ENCODE data around the gene NELFA.

The NELFA gene
- 40.4 to 61.0 (median 49.9) reads per million in 4 experiments for total RNA-seq

- peak; percentile 90 for DNase-seq
These were observed at the start of gene NELFA for GRCh38 chr4:2008921-2009650. Gene NELFA, minus strand, starts transcription at chr4:2008974. Its CDS starts 15 bp downstream, at chr4:2008959.

GRCh38 chr4:2057382-2058065, 48.8 kb upstream of the NELFA start:
- no peak for DNase-seq

GRCh38 chr4:2054217-2054616, 45.4 kb upstream of the NELFA start:
- no peak for DNase-seq

- no peak for DNase-seq
These were observed 42.3 kb upstream of the NELFA start for GRCh38 chr4:2051086-2051485.

GRCh38 chr4:2049811-2050210, 41.0 kb upstream of the NELFA start:
- no peak for DNase-seq

- no peak for DNase-seq
These were observed 40.6 kb upstream of the NELFA start for GRCh38 chr4:2049381-2049780.

GRCh38 chr4:2048831-2049230, 40.1 kb upstream of the NELFA start:
- no peak for DNase-seq

- no peak for DNase-seq
These were observed 39.2 kb upstream of the NELFA start for GRCh38 chr4:2047781-2048581.

- DNase-seq: no peak
These were observed 38.4 kb upstream of the NELFA start for GRCh38 chr4:2047031-2047660.

GRCh38 chr4:2046031-2046961, 37.5 kb upstream of the NELFA start:
- DNase-seq: no peak

- no peak for DNase-seq
These were observed 36.8 kb upstream of the NELFA start for GRCh38 chr4:2045518-2045951.

GRCh38 chr4:2044542-2045517, 36.1 kb upstream of the NELFA start:
- DNase-seq: no peak

GRCh38 chr4:2044119-2044485, 35.3 kb upstream of the NELFA start:
- no peak for DNase-seq

- DNase-seq: no peak
These were observed 34.8 kb upstream of the NELFA start for GRCh38 chr4:2043396-2044118.

- no peak for DNase-seq
These were observed 34.2 kb upstream of the NELFA start for GRCh38 chr4:2042947-2043395.

GRCh38 chr4:2042204-2042946, 33.6 kb upstream of the NELFA start:
- peak; percentile 22 for DNase-seq

- peak; percentile 61 for DNase-seq
These were observed 32.7 kb upstream of the NELFA start for GRCh38 chr4:2041239-2042130.

All from effector CD8-positive, alpha-beta T cell (primary cell).